Measurements from ENCODE around the gene GLIPR2. TPM values are rescaled to one million over a fixed set of nuclear protein-coding genes. Genes with fewer than 3 reads are reported as not detected.

Gene GLIPR2
- total RNA-seq, 4 donors from 2014 or later = 52.8 to 76.8 (median 59.8) TPM

DNA sequence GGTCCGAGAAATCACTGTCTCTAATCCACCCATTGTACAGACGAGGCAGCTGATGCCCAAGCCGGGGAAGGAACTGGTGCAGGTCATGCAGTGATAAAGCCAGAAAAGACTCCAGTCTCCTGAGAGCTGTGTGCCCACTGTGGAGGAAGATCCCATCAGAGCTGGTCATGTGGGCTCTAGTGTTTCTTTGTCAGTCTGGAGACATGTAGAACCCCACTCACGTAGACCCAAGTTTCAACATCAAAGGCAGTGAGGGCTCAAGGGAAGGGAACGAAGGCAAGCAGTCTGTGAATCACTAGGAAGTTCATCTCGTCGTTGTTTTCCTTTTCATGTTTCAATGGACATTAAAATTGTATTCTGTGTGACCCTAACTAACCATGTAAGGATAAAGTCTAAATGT is 14.6 kb upstream of the GLIPR2 start:
- H3K36me3 ChIP-seq = peaks cover 0 to 74% of the 10 kb centered on the region in 2 donors
- 95 to 96% methylated on average over 5 to 7 of the region's 7 CpGs for WGBS, 2 donors (ENCODE audit: low coverage in 1 of 2)
- H3K4me3 ChIP-seq = no peak overlapping the region
- TF ChIP-seq EP300 (IDR thresholded peaks at IDR 0.05) (no peak), POLR2AphosphoS5 (IDR thresholded peaks at IDR 0.05) (no peak), POLR2A (IDR thresholded peaks at IDR 0.05) (no peak)
- TF ChIP-seq, protein P1, sequence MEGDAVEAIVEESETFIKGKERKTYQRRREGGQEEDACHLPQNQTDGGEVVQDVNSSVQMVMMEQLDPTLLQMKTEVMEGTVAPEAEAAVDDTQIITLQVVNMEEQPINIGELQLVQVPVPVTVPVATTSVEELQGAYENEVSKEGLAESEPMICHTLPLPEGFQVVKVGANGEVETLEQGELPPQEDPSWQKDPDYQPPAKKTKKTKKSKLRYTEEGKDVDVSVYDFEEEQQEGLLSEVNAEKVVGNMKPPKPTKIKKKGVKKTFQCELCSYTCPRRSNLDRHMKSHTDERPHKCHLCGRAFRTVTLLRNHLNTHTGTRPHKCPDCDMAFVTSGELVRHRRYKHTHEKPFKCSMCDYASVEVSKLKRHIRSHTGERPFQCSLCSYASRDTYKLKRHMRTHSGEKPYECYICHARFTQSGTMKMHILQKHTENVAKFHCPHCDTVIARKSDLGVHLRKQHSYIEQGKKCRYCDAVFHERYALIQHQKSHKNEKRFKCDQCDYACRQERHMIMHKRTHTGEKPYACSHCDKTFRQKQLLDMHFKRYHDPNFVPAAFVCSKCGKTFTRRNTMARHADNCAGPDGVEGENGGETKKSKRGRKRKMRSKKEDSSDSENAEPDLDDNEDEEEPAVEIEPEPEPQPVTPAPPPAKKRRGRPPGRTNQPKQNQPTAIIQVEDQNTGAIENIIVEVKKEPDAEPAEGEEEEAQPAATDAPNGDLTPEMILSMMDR (IDR thresholded peaks at IDR 0.05) = no peak
- no peaks in the 10 kb centered on the region for H3K4me1 ChIP-seq
- H3K27ac ChIP-seq = no peak overlapping the region
- H3K9me3 ChIP-seq = no peaks in the 10 kb centered on the region
- H3K27me3 ChIP-seq = no peaks in the 10 kb centered on the region
- ATAC-seq = no peak

DNA sequence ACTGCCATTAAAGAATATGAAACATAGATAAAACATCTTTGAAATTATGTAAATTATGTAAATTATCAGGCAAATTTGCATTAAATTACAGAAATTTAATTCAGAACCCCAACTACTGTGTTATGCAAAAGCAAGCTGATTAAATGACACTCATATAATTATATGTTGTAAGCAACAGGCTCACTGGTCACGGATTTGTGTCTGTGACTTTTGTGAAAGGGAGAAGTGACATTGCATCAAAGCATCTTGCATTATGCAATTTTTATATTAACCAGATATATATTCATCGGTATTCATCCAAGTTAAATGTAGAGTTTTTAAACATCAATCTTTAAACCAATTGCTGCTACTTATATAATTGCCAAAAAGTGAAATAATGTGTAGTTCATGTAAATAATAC is 13.0 kb upstream of the GLIPR2 start:
- H3K4me3 ChIP-seq = no peak overlapping the region
- no peaks in the 10 kb centered on the region for H3K9me3 ChIP-seq
- 90 to 95% methylated on average over 2 of the region's 2 CpGs for WGBS, 2 donors (ENCODE audit: low coverage in 1 of 2)
- H3K4me1 ChIP-seq = no peaks in the 10 kb centered on the region
- H3K27me3 ChIP-seq = no peaks in the 10 kb centered on the region
- TF ChIP-seq POLR2A (IDR thresholded peaks at IDR 0.05) = no peak
- TF ChIP-seq POLR2AphosphoS5 (IDR thresholded peaks at IDR 0.05) = no peak
- TF ChIP-seq, protein P1 (IDR thresholded peaks at IDR 0.05) = no peak
- no peak for TF ChIP-seq EP300 (IDR thresholded peaks at IDR 0.05)
- H3K36me3 ChIP-seq = peaks cover 0 to 58% of the 10 kb centered on the region in 2 donors
- ATAC-seq = no peak
- no peak overlapping the region for H3K27ac ChIP-seq

DNA sequence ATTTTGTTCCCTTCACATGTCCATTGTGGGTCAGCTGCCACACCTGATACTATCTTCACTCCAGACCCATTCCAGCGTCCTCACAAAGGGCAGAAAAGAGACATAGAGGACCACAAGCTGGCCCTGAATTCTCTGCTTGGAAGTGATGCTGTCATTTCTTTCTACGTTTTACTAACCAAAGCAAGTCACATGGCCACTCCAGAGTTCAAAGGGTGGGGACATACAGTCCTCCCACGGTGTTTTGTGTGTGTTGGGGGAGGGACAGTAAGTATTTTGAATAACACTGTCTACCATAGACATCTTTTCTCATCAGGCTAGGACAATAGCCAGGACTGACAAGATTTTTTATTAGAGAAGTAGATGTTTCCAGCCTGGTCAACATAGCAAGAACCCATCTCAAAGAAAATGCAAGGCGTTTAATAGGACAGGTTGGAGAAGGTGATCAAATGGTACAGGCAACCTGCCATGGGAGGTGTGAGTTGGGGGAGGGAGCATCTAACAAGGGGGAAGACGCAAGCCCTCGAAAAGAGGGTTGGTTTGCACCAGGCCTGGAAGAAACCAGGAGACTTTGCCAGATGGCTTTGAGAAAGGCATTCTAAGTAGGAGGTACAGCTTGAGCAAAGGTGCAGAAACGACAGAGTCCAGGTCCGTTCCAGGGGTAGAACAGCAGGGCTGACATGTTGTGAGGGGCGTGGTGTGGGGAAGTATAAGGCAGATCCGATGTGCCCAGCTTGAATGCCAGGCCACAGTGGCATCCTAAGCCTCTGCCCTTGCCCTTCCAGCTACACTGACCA is 11.3 kb upstream of the GLIPR2 start:
- Histone ChIP-seq H3K4me3 (no peak overlapping the region), H3K27ac (peak overlapping the region in 1 of 4 donors; percentile 12), H3K9me3 (no peaks in the 10 kb centered on the region), H3K27me3 (no peaks in the 10 kb centered on the region), H3K4me1 (no peaks in the 10 kb centered on the region), H3K36me3 (peaks cover 0 to 41% of the 10 kb centered on the region in 2 donors)
- ATAC-seq = no peak
- 79 to 95% methylated on average over 6 to 10 of the region's 10 CpGs for WGBS, 2 donors (ENCODE audit: low coverage in 1 of 2)
- no peak for TF ChIP-seq POLR2AphosphoS5 (IDR thresholded peaks at IDR 0.05)
- no peak for TF ChIP-seq EP300 (IDR thresholded peaks at IDR 0.05)
- TF ChIP-seq, protein P1 (IDR thresholded peaks at IDR 0.05) = no peak
- TF ChIP-seq POLR2A (IDR thresholded peaks at IDR 0.05) = no peak

DNA sequence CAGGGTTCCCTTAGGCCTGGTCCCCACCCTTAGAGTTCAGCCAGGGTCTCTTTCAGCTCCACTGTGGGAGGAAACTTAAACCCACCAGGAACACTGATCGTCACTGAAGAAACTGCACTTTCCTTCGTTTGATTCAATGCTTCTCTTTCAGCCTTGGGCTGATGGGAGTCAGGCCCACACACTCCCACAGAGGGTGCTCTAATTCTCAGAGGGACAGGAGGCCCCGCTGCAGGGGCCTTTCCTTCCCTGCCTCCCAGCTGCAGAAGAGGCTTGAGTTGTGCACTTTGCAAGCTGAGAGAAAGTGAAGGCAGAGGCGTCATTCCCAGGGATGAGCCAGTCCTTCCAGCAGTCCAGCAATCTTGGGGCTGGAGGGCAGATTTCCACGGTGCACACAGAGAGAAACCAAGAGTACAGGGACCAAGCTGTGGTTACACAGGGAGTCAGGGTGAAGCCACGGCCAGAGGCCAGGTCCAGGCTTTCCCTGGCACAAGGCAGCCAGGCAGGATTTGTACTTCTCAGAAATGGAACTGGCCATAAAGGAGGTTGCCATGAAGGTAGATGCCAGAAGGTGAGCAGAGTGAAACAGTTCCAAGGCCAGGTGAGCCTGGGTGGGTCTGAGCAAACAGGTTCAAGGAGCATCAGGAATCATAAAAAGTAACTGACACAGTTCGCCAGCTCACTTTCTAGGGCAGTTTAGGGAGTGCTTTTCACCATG is 10.4 kb upstream of the GLIPR2 start:
- no peaks in the 10 kb centered on the region for H3K27me3 ChIP-seq
- H3K4me3 ChIP-seq = no peak overlapping the region
- H3K27ac ChIP-seq = peak overlapping the region in 1 of 4 donors; percentile 12
- no peak for ATAC-seq
- TF ChIP-seq EP300 (IDR thresholded peaks at IDR 0.05) = no peak
- no peak for TF ChIP-seq POLR2A (IDR thresholded peaks at IDR 0.05)
- no peak for TF ChIP-seq POLR2AphosphoS5 (IDR thresholded peaks at IDR 0.05)
- TF ChIP-seq, protein P1 (IDR thresholded peaks at IDR 0.05) = no peak
- H3K4me1 ChIP-seq = no peaks in the 10 kb centered on the region
- WGBS, 2 donors (ENCODE audit: low coverage in 1 of 2) = 50 to 71% methylated on average over 2 of the region's 7 CpGs
- peaks cover 0 to 32% of the 10 kb centered on the region in 2 donors for H3K36me3 ChIP-seq
- no peaks in the 10 kb centered on the region for H3K9me3 ChIP-seq
